Memory B cell (primary cell): ENCODE data around the gene LRRTM3.

Experiments
- ATAC-seq: fragments of 150-1000 bp; cut with Tn5 transposase; 2 replicates; pipeline ENCODE4 v1.10.0; 2021; ENCODE audit warnings: low read depth, mild to moderate bottlenecking, moderate library complexity
- DNase-seq, 2 donors: peaks; one replicate each; pipeline ENCODE4 v3.0.0; 2022; ENCODE audit warnings: low spot score in 2 of 2
- H3K27ac Mint-ChIP-seq: one replicate; pipeline ENCODE4 v1.8.0; 2022; ENCODE audit warnings: mild to moderate bottlenecking, moderate library complexity, mixed read lengths
- H3K27me3 Mint-ChIP-seq: one replicate; pipeline ENCODE4 v1.8.0; 2022; ENCODE audit warnings: mixed read lengths
- H3K36me3 Mint-ChIP-seq: one replicate; pipeline ENCODE4 v1.8.0; 2022; ENCODE audit warnings: mild to moderate bottlenecking, mixed read lengths
- H3K4me1 Mint-ChIP-seq: one replicate; pipeline ENCODE4 v1.8.0; 2022; ENCODE audit warnings: mixed read lengths
- H3K4me3 Mint-ChIP-seq: one replicate; pipeline ENCODE4 v1.8.0; 2022; ENCODE audit warnings: mild to moderate bottlenecking, moderate library complexity, mixed read lengths
- H3K9me3 Mint-ChIP-seq: one replicate; pipeline ENCODE4 v1.8.0; 2022; ENCODE audit warnings: mixed read lengths

Gene LRRTM3

DNA sequence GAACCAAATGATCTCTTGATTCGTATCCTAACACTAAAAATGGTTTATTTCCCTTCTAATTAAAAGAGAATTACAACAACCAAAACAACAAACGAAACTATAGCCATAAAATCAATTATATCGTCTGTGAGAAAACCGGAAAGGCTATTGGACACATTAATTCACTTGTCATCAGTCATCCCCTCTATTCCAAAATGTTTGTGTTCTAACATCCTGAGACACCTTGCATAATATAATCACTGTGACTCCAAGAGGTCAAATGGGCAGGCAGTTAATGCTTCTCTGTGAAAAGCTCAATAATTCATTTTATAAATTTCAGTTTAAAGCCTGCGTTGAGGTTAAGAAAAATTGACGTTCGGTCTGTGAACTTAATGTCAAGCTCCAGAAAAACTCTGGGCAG lies 463 bp upstream of the LRRTM3 start:
- Mint-ChIP-seq H3K27ac (no peak overlapping the region), H3K4me3 (no peak overlapping the region), H3K4me1 (no peaks in the 10 kb centered on the region), H3K9me3 (peaks cover 2% of the 10 kb centered on the region), H3K36me3 (no peaks in the 10 kb centered on the region), H3K27me3 (peaks cover 9% of the 10 kb centered on the region)
- ATAC-seq, result no peak
- no peak for DNase-seq

DNA sequence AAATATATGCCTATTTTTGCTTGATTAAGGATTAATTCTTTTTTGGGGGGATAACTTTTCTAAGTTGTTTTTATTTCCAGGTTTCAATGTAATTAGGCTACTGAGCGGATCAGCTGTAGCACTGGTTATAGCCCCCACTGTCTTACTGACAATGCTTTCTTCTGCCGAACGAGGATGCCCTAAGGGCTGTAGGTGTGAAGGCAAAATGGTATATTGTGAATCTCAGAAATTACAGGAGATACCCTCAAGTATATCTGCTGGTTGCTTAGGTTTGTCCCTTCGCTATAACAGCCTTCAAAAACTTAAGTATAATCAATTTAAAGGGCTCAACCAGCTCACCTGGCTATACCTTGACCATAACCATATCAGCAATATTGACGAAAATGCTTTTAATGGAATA lies 1.0 kb downstream of the LRRTM3 start:
- Mint-ChIP-seq H3K9me3 (no peaks in the 10 kb centered on the region), H3K36me3 (no peaks in the 10 kb centered on the region), H3K27ac (no peak overlapping the region), H3K27me3 (peaks cover 9% of the 10 kb centered on the region), H3K4me3 (no peak overlapping the region), H3K4me1 (no peaks in the 10 kb centered on the region)
- ATAC-seq (no peak), DNase-seq (no peak)

DNA sequence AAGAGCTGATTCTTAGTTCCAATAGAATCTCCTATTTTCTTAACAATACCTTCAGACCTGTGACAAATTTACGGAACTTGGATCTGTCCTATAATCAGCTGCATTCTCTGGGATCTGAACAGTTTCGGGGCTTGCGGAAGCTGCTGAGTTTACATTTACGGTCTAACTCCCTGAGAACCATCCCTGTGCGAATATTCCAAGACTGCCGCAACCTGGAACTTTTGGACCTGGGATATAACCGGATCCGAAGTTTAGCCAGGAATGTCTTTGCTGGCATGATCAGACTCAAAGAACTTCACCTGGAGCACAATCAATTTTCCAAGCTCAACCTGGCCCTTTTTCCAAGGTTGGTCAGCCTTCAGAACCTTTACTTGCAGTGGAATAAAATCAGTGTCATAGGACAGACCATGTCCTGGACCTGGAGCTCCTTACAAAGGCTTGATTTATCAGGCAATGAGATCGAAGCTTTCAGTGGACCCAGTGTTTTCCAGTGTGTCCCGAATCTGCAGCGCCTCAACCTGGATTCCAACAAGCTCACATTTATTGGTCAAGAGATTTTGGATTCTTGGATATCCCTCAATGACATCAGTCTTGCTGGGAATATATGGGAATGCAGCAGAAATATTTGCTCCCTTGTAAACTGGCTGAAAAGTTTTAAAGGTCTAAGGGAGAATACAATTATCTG lies 1.6 kb downstream of the LRRTM3 start:
- no peaks in the 10 kb centered on the region for H3K4me1 Mint-ChIP-seq
- DNase-seq (no peak), ATAC-seq (no peak)
- no peaks in the 10 kb centered on the region for H3K36me3 Mint-ChIP-seq
- H3K27ac Mint-ChIP-seq, result no peak overlapping the region
- peaks cover 9% of the 10 kb centered on the region for H3K27me3 Mint-ChIP-seq
- H3K4me3 Mint-ChIP-seq, result no peak overlapping the region
- no peaks in the 10 kb centered on the region for H3K9me3 Mint-ChIP-seq

DNA sequence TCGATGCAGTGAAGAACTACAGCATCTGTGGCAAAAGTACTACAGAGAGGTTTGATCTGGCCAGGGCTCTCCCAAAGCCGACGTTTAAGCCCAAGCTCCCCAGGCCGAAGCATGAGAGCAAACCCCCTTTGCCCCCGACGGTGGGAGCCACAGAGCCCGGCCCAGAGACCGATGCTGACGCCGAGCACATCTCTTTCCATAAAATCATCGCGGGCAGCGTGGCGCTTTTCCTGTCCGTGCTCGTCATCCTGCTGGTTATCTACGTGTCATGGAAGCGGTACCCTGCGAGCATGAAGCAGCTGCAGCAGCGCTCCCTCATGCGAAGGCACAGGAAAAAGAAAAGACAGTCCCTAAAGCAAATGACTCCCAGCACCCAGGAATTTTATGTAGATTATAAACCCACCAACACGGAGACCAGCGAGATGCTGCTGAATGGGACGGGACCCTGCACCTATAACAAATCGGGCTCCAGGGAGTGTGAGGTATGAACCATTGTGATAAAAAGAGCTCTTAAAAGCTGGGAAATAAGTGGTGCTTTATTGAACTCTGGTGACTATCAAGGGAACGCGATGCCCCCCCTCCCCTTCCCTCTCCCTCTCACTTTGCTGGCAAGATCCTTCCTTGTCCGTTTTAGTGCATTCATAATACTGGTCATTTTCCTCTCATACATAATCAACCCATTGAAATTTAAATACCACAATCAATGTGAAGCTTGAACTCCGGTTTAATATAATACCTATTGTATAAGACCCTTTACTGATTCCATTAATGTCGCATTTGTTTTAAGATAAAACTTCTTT lies 2.3 kb downstream of the LRRTM3 start:
- no peak for DNase-seq

DNA sequence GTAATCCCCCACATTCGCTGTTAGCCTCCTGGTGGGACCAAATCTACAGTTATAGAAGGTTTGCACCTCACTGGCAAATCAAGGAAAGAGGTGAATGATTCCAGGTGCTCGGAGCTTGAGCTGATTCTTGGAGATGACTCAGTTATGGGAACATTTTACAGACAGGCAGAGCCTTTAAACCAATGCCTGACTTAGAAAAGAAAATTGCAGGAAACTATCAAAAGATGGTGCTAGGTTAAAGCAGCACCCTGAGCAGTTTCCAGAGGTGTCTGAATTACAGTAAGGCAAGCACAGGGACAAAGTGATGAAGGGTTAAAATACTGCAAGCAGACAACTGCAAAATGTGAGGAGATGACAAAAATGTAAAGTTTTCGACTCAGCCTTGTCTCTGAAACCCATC lies 2.9 kb downstream of the LRRTM3 start:
- H3K27ac Mint-ChIP-seq, result no peak overlapping the region
- no peak overlapping the region for H3K4me3 Mint-ChIP-seq
- no peaks in the 10 kb centered on the region for H3K9me3 Mint-ChIP-seq

More for the DNA sequence above, 2.3 kb downstream of the LRRTM3 start:
- Mint-ChIP-seq H3K9me3 (no peaks in the 10 kb centered on the region), H3K27ac (no peak overlapping the region), H3K36me3 (no peaks in the 10 kb centered on the region), H3K4me1 (no peaks in the 10 kb centered on the region), H3K27me3 (peaks cover 9% of the 10 kb centered on the region), H3K4me3 (no peak overlapping the region)
- no peak for ATAC-seq

DNA sequence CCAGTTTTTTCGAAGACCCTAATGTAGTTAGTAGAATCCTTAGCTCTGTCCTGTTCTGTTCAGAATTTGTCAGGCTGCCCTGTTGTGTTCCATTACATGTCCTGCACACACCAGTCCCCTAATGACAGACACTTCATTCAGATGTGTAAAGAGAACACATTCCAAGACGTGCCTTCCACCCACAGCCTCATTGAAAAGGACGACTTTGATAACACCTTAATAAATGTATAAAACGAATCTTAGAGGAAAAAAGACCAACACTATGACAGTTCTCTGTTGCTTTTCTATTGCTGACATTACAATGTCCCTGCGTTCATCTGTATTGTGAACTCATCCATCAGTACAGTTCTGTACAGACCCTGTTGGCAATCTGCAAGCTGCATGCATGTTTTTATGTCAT lies 3.5 kb downstream of the LRRTM3 start:
- H3K4me1 Mint-ChIP-seq, result no peaks in the 10 kb centered on the region
- no peak overlapping the region for H3K27ac Mint-ChIP-seq
- H3K36me3 Mint-ChIP-seq, result no peaks in the 10 kb centered on the region
- peaks cover 9% of the 10 kb centered on the region for H3K27me3 Mint-ChIP-seq
- DNase-seq (no peak), ATAC-seq (no peak)
- H3K4me3 Mint-ChIP-seq, result no peak overlapping the region
- no peaks in the 10 kb centered on the region for H3K9me3 Mint-ChIP-seq

More for the DNA sequence above, 2.9 kb downstream of the LRRTM3 start:
- Mint-ChIP-seq H3K36me3 (no peaks in the 10 kb centered on the region), H3K4me1 (no peaks in the 10 kb centered on the region), H3K27me3 (peaks cover 9% of the 10 kb centered on the region)
- no peak for ATAC-seq
- no peak for DNase-seq

DNA sequence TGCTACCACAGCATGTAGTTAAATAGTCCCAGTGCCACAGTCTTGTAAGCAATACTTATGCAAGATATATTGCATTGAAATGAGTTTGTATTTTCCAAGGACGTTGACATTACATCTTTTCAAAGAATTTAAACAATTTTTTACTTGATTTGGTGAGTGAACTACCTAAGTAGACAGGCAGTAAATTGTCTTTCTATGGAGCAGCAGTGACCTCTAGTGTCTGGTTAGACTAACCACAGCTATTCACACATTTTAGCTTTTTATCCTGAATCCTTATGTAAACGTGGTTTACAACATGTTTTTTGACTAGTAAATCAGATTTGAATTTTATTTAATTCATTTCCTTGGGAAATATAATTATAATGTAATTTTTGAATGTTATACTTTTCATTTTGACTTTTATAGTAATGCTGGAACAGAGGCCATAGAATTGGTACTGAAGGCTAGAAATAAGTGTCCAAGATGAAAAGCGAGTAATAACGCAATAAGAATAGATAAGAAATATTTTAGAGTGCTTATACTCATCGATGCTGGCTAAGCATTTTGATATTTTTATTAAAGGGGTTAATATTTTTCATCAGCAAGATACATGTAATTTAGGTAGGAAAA lies 5.6 kb downstream of the LRRTM3 start:
- DNase-seq (peak in 1 of 2 donors; percentile 5), ATAC-seq (no peak)
- Mint-ChIP-seq H3K27me3 (peaks cover 9% of the 10 kb centered on the region), H3K4me1 (no peaks in the 10 kb centered on the region), H3K27ac (no peak overlapping the region), H3K36me3 (no peaks in the 10 kb centered on the region), H3K4me3 (no peak overlapping the region), H3K9me3 (no peaks in the 10 kb centered on the region)

DNA sequence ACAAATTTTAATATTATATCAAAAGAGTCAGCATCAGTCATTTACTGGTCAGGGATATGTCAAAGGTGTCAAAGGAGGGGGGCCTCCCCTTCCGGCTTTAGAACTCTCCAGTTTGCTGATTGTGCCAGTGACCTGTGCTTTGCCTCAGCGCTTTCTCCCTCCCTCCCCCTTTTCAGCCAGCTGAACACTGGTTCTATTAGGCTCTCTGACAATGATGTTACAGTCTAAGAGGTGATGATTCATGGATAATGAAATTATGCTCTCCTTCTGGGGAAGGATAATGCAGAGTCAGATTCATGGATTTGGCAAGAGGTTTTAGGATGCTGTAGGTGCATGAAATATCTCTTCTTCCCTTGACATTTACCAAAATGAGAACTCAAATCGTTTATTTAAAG lies 6.1 kb downstream of the LRRTM3 start:
- Mint-ChIP-seq H3K9me3 (no peaks in the 10 kb centered on the region), H3K4me1 (no peaks in the 10 kb centered on the region), H3K27me3 (peaks cover 9% of the 10 kb centered on the region), H3K27ac (no peak overlapping the region), H3K36me3 (no peaks in the 10 kb centered on the region), H3K4me3 (no peak overlapping the region)
- DNase-seq, result no peak
- no peak for ATAC-seq

DNA sequence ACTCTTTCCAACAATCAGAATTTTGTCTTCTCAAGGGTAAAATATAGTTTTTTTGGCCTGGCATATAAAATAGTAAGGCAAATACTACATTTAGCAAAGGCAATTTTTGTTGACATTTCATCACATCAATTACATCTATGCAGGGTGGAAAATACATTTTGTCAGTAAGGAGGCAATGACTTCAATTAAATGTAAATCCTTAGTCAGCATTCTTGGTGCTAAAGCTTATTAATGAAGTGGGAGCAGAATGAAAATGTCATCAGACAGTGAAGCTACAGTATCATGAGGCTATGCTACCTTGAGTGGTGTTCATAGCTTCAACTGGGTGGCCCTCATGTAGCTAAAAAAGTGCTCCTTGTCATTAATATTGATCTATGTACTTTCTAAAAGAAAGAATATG lies 8.9 kb downstream of the LRRTM3 start:
- no peak overlapping the region for H3K27ac Mint-ChIP-seq
- ATAC-seq, result no peak

DNA sequence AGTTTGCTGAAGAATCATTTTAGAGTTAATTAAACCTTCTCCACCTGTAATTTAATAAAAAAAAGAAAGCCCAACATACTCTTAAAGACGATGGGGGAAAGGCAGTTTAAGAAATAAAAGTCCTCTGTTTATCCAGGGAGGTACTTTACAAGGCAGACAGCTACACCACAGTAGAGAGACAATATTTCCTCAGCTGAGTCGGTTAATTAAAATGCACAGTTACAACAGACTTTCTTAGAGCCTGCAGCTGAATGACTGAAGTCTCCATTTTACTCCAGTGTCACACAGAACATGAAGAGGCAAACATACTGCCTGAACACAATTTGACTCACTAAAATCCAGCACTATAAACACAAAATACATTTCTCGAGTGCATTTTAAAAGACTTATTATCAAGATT lies 15.1 kb downstream of the LRRTM3 start:
- no peak for ATAC-seq
- Mint-ChIP-seq H3K27me3 (no peaks in the 10 kb centered on the region), H3K36me3 (no peaks in the 10 kb centered on the region), H3K27ac (no peak overlapping the region), H3K4me3 (no peak overlapping the region), H3K4me1 (no peaks in the 10 kb centered on the region), H3K9me3 (peaks cover 2% of the 10 kb centered on the region)
- no peak for DNase-seq

More for the DNA sequence above, 8.9 kb downstream of the LRRTM3 start:
- H3K4me1 Mint-ChIP-seq, result no peaks in the 10 kb centered on the region
- no peak for DNase-seq
- H3K36me3 Mint-ChIP-seq, result no peaks in the 10 kb centered on the region
- H3K9me3 Mint-ChIP-seq, result no peaks in the 10 kb centered on the region
- H3K4me3 Mint-ChIP-seq, result no peak overlapping the region
- no peaks in the 10 kb centered on the region for H3K27me3 Mint-ChIP-seq

DNA sequence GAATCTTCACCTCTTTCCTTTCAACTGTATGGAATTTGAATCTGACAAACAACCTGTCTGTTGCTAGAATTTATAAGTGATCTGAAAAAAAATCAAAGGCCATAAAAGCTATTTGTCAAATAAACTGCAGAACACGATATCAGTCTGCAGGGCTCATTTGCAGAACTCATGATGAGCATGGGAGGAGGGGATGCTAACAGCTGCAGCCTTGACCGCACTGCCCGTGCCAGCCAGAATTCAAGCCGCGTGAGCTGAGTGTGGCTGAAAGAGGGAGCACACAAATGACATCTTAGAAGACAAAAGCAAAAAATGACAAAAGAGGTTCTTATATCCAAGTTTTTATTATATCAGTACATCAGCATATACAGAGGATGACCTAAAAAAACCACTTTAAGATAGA lies 15.7 kb downstream of the LRRTM3 start:
- no peaks in the 10 kb centered on the region for H3K4me1 Mint-ChIP-seq

DNA sequence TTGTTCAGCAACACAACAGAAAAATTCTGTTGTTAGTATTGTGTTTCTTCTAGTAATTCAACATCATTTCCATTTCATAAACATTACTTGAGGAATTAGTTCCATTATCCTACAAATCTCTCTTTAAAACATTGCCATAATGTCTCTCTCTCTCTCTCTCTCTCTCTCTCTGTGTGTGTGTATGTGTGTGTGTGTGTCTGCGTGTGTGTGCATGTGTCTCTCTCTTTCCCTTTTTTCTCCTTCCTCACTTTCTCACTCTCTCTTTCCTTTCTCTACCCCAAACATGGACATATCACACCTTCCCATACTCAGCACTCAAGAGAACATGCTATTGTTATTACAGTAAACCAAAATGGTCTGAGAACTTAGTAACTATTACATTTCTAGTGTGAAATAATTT lies 16.6 kb downstream of the LRRTM3 start:
- no peaks in the 10 kb centered on the region for H3K27me3 Mint-ChIP-seq
- ATAC-seq (no peak), DNase-seq (no peak)
- H3K9me3 Mint-ChIP-seq, result peaks cover 2% of the 10 kb centered on the region
- H3K4me1 Mint-ChIP-seq, result no peaks in the 10 kb centered on the region
- H3K27ac Mint-ChIP-seq, result no peak overlapping the region
- no peaks in the 10 kb centered on the region for H3K36me3 Mint-ChIP-seq
- H3K4me3 Mint-ChIP-seq, result no peak overlapping the region

More for the DNA sequence above, 15.7 kb downstream of the LRRTM3 start:
- Mint-ChIP-seq H3K27ac (no peak overlapping the region), H3K9me3 (peaks cover 2% of the 10 kb centered on the region), H3K27me3 (no peaks in the 10 kb centered on the region), H3K36me3 (no peaks in the 10 kb centered on the region), H3K4me3 (no peak overlapping the region)
- DNase-seq (no peak), ATAC-seq (no peak)

DNA sequence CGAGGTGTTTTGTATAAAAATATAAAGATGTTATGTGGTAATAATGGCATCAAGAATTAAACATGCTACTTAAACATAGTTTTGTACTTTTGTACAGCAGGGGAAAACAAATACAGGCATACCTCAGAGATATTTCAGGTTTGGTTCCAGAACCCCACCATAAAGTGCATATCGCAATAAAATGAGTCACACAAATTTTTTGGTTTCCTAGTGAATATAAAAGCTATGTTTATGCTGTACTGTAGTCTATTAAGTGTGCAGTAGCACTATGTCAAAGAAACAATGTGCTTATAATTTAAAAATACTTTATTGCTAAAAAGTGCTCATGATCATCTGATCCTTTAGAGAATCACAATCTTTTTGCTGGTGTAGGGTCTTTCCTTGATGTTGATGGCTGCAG lies 17.8 kb downstream of the LRRTM3 start:
- ATAC-seq, result no peak
- no peak overlapping the region for H3K27ac Mint-ChIP-seq
- H3K4me1 Mint-ChIP-seq, result no peaks in the 10 kb centered on the region
- DNase-seq, result no peak
- H3K36me3 Mint-ChIP-seq, result no peaks in the 10 kb centered on the region
- H3K9me3 Mint-ChIP-seq, result peaks cover 2% of the 10 kb centered on the region
- no peak overlapping the region for H3K4me3 Mint-ChIP-seq
- H3K27me3 Mint-ChIP-seq, result no peaks in the 10 kb centered on the region

DNA sequence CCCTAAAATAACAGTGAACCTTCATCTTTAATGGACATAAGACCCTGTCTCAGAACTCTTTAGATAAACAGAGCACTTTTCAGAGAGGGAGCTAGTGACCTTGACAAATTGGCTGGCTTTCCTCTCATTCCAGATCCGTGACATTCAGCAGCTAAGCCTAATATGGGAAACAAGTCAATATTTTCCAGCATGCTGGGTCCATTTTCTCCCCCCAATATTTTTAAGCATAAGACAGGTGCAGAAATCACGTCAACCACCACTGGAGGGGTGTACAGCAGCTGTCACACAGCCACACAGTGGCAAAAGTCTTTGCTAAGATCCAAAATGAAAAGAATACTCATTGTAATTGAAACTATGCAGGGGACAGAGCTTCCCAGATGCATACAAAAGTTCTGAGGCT lies 26.1 kb downstream of the LRRTM3 start:
- H3K4me3 Mint-ChIP-seq, result no peak overlapping the region
- no peak for DNase-seq
- no peaks in the 10 kb centered on the region for H3K4me1 Mint-ChIP-seq
- no peak overlapping the region for H3K27ac Mint-ChIP-seq
- H3K27me3 Mint-ChIP-seq, result no peaks in the 10 kb centered on the region
- ATAC-seq, result no peak
- no peaks in the 10 kb centered on the region for H3K36me3 Mint-ChIP-seq
- H3K9me3 Mint-ChIP-seq, result no peaks in the 10 kb centered on the region
